GM19438 (cell line): ENCODE results near the gene SHISA6.
"Not testable (repeated sequence)": the region's sequence is repeated elsewhere in the genome, so short reads cannot be mapped to it uniquely, and the experiment has no call there.

ENCODE experiments used
- ATAC-seq: cut with Tn5 transposase; IDR thresholded peaks from one replicate; pipeline ENCODE4 v1.9.1; 2021; ENCODE audit warnings: low read depth; ENCODE audit not compliant: unreplicated experiment

Gene SHISA6

GRCh38 chr17:11301874-11302273, 60.9 kb downstream of the SHISA6 start:
- not testable (repeated sequence) for ATAC-seq

- no peak for ATAC-seq
Measured at GRCh38 chr17:11302401-11303186, 61.6 kb downstream of the SHISA6 start.

- no peak for ATAC-seq
Measured at GRCh38 chr17:11303773-11304394, 62.9 kb downstream of the SHISA6 start.

- ATAC-seq: no peak
Measured at GRCh38 chr17:11304568-11304967, 63.6 kb downstream of the SHISA6 start.

GRCh38 chr17:11305524-11305923, 64.5 kb downstream of the SHISA6 start:
- no peak for ATAC-seq

GRCh38 chr17:11308531-11308930, 67.5 kb downstream of the SHISA6 start:
- no peak for ATAC-seq

GRCh38 chr17:11309033-11309432, 68.0 kb downstream of the SHISA6 start:
- no peak for ATAC-seq

- ATAC-seq: no peak
Measured at GRCh38 chr17:11309850-11310249, 68.8 kb downstream of the SHISA6 start.

GRCh38 chr17:11316451-11316850, 75.4 kb downstream of the SHISA6 start:
- ATAC-seq: not testable (repeated sequence)

- no peak for ATAC-seq
Measured at GRCh38 chr17:11318207-11318606, 77.2 kb downstream of the SHISA6 start.

GRCh38 chr17:11319894-11320293, 78.9 kb downstream of the SHISA6 start:
- no peak for ATAC-seq

GRCh38 chr17:11324021-11324420, 83.0 kb downstream of the SHISA6 start:
- no peak for ATAC-seq

- no peak for ATAC-seq
Measured at GRCh38 chr17:11324846-11325420, 83.9 kb downstream of the SHISA6 start.

- no peak for ATAC-seq
Measured at GRCh38 chr17:11326492-11326891, 85.5 kb downstream of the SHISA6 start.

GRCh38 chr17:11328770-11329169, 87.8 kb downstream of the SHISA6 start:
- no peak for ATAC-seq

- ATAC-seq: no peak
Measured at GRCh38 chr17:11330006-11330405, 89.0 kb downstream of the SHISA6 start.

GRCh38 chr17:11330826-11331225, 89.8 kb downstream of the SHISA6 start:
- ATAC-seq: no peak

GRCh38 chr17:11331547-11332513, 90.8 kb downstream of the SHISA6 start:
- no peak for ATAC-seq

- ATAC-seq: no peak
Measured at GRCh38 chr17:11332706-11333105, 91.7 kb downstream of the SHISA6 start.

GRCh38 chr17:11334493-11334892, 93.5 kb downstream of the SHISA6 start:
- no peak for ATAC-seq

- ATAC-seq: no peak
Measured at GRCh38 chr17:11336290-11336689, 95.3 kb downstream of the SHISA6 start.
